ENCODE measurements around the gene PLK5. TPM values are rescaled to one million over a fixed set of nuclear protein-coding genes. Genes with fewer than 3 reads are reported as not detected.

PLK5 gene
- total RNA-seq, 1 donor from 2014 or later = 0.09 TPM

DNA sequence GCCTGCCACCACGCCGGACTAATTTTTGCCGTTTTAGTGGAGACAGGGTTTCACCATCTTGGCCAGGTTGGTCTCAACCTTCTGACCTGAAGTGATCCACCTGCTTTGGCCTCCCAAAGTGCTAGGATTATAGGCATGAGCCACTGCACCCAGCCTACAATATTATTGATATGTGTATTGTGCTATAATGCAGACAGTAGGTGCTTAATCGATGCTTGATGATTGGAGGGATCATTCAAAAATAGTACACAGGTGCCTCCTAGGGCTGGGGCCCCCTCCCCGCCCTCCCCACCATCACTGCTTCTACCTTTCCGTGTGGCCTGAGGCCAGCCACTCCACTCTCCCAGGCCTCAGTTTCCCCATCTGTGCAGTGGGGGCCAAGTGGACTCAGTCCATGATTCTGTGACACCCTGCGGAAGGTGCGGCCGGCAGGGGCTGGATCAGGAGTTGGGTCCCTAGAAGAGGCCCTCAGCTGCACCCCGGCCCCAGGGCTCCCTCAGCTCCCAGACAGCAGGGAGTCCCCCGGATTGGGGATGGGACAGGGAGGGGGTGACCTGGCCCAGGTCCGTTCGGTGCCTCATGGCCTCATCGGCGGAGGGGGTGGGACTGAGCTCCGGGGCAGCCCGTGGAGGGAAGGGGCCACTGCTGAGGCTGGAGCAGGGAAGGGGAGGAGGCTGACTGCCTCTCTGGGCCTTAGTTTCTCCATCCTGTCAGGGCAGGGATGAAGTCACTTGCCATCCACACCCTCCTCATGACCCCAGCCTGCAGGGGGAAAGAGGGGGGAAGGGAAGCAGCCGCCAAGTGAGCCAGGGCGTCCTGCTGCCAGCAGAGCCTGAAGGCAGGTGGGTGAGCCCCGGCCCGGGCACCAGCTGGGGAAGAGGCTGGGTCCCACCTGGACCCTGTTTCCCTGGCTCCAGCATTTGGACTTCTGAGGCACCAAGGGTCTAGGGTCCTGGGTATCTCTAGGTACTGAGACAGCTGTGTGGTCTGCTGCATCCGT lies 12.3 kb upstream of the PLK5 start:
- TF ChIP-seq, protein P1, sequence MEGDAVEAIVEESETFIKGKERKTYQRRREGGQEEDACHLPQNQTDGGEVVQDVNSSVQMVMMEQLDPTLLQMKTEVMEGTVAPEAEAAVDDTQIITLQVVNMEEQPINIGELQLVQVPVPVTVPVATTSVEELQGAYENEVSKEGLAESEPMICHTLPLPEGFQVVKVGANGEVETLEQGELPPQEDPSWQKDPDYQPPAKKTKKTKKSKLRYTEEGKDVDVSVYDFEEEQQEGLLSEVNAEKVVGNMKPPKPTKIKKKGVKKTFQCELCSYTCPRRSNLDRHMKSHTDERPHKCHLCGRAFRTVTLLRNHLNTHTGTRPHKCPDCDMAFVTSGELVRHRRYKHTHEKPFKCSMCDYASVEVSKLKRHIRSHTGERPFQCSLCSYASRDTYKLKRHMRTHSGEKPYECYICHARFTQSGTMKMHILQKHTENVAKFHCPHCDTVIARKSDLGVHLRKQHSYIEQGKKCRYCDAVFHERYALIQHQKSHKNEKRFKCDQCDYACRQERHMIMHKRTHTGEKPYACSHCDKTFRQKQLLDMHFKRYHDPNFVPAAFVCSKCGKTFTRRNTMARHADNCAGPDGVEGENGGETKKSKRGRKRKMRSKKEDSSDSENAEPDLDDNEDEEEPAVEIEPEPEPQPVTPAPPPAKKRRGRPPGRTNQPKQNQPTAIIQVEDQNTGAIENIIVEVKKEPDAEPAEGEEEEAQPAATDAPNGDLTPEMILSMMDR (IDR thresholded peaks at IDR 0.05; ENCODE audit: insufficient read depth, low read depth, low read length) = no peak
- TF ChIP-seq EZH2 (IDR thresholded peaks at IDR 0.05; ENCODE audit: insufficient read depth, low read length) = no peak
- no peak overlapping the region for H3K27ac Mint-ChIP-seq (ENCODE audit: unreplicated experiment)
- no peaks in the 10 kb centered on the region for H4K20me1 ChIP-seq (ENCODE audit: insufficient read depth, low read length)
- no peak overlapping the region for H3K27ac ChIP-seq (ENCODE audit: low read depth, low read length)
- H3K79me2 ChIP-seq (ENCODE audit: insufficient read depth, low read length) = no peaks in the 10 kb centered on the region
- DNase-seq (ENCODE audit: low read depth) = no peak
- no peak for FAIRE-seq
- peaks cover 2% of the 10 kb centered on the region for H3K27me3 ChIP-seq (ENCODE audit: insufficient read depth, low read length)
- peak overlapping the region; percentile 79 for H3K4me3 Mint-ChIP-seq (ENCODE audit: unreplicated experiment)
- H3K36me3 ChIP-seq (ENCODE audit: insufficient read depth, low read length) = no peaks in the 10 kb centered on the region
- no peak overlapping the region for H2AFZ ChIP-seq (ENCODE audit: low read depth, low read length)
- H3K4me1 Mint-ChIP-seq (ENCODE audit: low read depth, unreplicated experiment) = no peaks in the 10 kb centered on the region
- H3K4me3 ChIP-seq (ENCODE audit: insufficient read depth, low read depth, low read length) = no peak overlapping the region
- peaks cover 7% of the 10 kb centered on the region for H3K27me3 Mint-ChIP-seq (ENCODE audit: low read depth, unreplicated experiment)
- peaks cover 4% of the 10 kb centered on the region for H3K4me1 ChIP-seq (ENCODE audit: insufficient read depth, low read length)
- H3K9ac ChIP-seq (ENCODE audit: low read length) = no peak overlapping the region
- H3K9me3 Mint-ChIP-seq (ENCODE audit: unreplicated experiment) = peaks cover 4% of the 10 kb centered on the region
- H3K4me2 ChIP-seq (ENCODE audit: low read length) = no peak overlapping the region
- peaks cover 9% of the 10 kb centered on the region for H3K9me3 ChIP-seq (ENCODE audit: insufficient read depth, low read depth, low read length)
- H3K36me3 Mint-ChIP-seq (ENCODE audit: low read depth, unreplicated experiment) = peaks cover 3% of the 10 kb centered on the region

DNA sequence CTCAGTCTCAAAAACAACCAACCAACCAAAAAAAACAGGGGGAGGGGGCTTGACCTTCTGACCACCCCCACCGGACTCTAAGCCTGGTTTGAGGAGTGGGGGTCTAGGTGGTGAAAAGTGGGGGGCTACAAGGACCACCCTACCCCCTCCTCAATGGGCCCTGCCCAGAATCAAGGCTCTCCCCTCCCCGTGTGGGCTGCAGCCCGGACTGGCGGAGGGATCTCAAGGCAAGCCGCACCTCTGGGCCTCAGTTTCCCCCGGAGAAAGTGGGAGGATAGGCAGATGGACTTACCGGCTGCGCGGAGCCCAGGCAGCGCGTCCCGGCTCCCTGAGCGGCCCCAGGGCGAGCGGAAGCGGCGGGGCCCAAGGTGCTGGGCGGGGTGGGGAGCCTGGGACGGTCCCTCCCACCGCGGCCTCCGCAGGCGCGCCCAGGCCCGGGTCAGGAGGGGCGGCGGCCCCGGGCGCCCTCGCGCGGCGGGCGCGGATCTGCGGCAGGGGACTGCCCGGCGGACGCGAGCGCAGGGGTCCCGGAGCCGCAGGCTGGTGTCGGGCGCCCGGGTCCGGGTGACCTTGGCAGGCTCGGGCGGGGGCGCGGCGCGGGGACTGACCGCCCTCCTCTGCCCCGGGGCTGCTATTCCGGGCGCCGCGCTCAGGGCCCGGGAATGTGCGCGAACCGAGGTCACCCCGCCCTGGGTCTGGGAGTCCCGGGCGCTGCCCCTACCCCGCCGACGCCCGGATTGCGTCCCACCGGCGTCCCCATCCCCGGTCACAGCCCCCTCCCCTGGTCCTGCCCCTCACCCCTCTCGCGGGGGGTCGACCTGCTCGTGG lies 11.0 kb upstream of the PLK5 start, which contains the start of gene ADAMTSL5:
TSS of gene ADAMTSL5 (minus strand) at position 349 of the 828 bp plus-strand sequence. CDS start 2,076 bp downstream, outside the sequence.
- Histone ChIP-seq H3K4me3 (ENCODE audit: insufficient read depth, low read depth, low read length) (peak within 1 kb of the TSS; percentile 51), H3K9me3 (ENCODE audit: insufficient read depth, low read depth, low read length) (peaks cover 9% of the 10 kb centered on the region), H3K4me1 (ENCODE audit: insufficient read depth, low read length) (peaks cover 4% of the 10 kb centered on the region), H3K36me3 (ENCODE audit: insufficient read depth, low read length) (no peaks in the 10 kb centered on the region), H3K4me2 (ENCODE audit: low read length) (peak within 1 kb of the TSS; percentile 82), H3K27me3 (ENCODE audit: insufficient read depth, low read length) (peaks cover 2% of the 10 kb centered on the region), H3K9ac (ENCODE audit: low read length) (peak within 1 kb of the TSS; percentile 62), H3K27ac (ENCODE audit: low read depth, low read length) (no peak within 1 kb of the TSS), H2AFZ (ENCODE audit: low read depth, low read length) (peak within 1 kb of the TSS; percentile 47), H3K79me2 (ENCODE audit: insufficient read depth, low read length) (no peaks in the 10 kb centered on the region), H4K20me1 (ENCODE audit: insufficient read depth, low read length) (no peaks in the 10 kb centered on the region)
- DNase-seq (ENCODE audit: low read depth) (no peak), FAIRE-seq (no peak)
- peaks cover 12% of the 10 kb centered on the region for H3K27me3 Mint-ChIP-seq (ENCODE audit: low read depth, unreplicated experiment)
- no peak within 1 kb of the TSS for H3K27ac Mint-ChIP-seq (ENCODE audit: unreplicated experiment)
- TF ChIP-seq, protein P1 (IDR thresholded peaks at IDR 0.05; ENCODE audit: insufficient read depth, low read depth, low read length) = no peak
- TF ChIP-seq EZH2 (IDR thresholded peaks at IDR 0.05; ENCODE audit: insufficient read depth, low read length) = no peak
- no peaks in the 10 kb centered on the region for H3K9me3 Mint-ChIP-seq (ENCODE audit: unreplicated experiment)
- H3K4me1 Mint-ChIP-seq (ENCODE audit: low read depth, unreplicated experiment) = no peaks in the 10 kb centered on the region
- H3K4me3 Mint-ChIP-seq (ENCODE audit: unreplicated experiment) = peak within 1 kb of the TSS; percentile 79
- H3K36me3 Mint-ChIP-seq (ENCODE audit: low read depth, unreplicated experiment) = peaks cover under 1% of the 10 kb centered on the region

Data from astrocyte (in vitro differentiated cells and primary cell).